Tibial nerve (tissue), 4 donors: ENCODE measurements around the gene TLX2.

Source experiments
- CTCF ChIP-seq, 5 experiments: fragments of 200-600 bp in 3 of 5; fragments of 450-650 bp in 2 of 5; sonication (generic) in 3 of 5; IDR thresholded peaks; one replicate each; pipeline ENCODE4 v1.5.1; 2016 to 2019; ENCODE audit warnings: antibody characterized with exemption in 5 of 5, mild to moderate bottlenecking in 3 of 5, moderate library complexity in 2 of 5
- EP300 ChIP-seq, 2 donors: sonication (generic); formaldehyde crosslinking; IDR thresholded peaks; one replicate each; pipeline ENCODE4 v1.6.1; 2017; ENCODE audit warnings: antibody characterized with exemption in 2 of 2, mild to moderate bottlenecking in 1 of 2
- POLR2A ChIP-seq, 2 donors: fragments of 450-650 bp; IDR thresholded peaks; one replicate each; pipeline ENCODE4 v1.6.1; 2017; ENCODE audit warnings: antibody characterized with exemption in 2 of 2, mild to moderate bottlenecking in 2 of 2, moderate library complexity in 2 of 2

DNA sequence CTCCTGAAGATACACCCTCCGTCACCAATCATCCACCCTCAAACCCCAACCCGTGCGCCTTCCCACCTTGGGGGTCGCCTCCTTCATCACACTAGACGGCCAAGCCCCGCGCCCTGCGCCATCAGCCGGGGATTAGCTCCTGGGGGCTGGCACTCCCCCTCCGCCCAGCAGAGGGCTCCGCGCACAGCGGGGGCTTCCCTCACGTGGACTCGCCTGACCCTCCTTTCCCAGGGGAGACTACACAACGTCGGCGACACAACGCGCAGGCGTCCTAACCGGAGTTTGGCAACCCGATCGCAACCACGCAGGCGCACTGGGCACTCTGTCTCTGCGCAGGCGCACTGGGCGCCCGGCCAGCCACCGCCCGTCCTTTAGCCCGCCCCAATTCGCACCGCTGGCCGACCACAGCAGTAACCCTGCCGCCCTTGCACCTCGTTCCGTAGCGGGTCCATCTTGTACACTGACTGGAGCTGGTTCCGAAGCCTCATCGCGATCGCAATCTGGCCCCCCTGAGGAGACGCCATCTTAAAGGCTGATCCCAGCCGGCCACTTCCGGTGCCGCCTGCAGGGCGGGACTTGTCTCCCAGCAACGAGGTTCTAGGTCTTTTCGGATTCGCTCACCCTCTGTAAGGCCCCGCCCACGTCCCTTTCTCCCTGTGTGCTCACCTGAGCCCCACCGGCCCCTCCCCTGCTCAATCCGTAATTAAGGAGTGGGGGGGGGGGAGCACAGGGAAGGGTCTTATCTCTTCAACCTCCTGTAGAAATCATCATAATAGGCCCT is 6.9 kb upstream of the TLX2 start, which contains the start of gene PCGF1:
- TF ChIP-seq CTCF (IDR thresholded peaks at IDR 0.05), result peak in 3 of 5 experiments; percentile 11 to 52 (median 35)
- TF ChIP-seq EP300 (IDR thresholded peaks at IDR 0.05), result peak in 1 of 2 donors; percentile 93
- peak in 1 of 2 donors; percentile 48 for TF ChIP-seq POLR2A (IDR thresholded peaks at IDR 0.05)
